ENCODE measurements around the gene CEP78. TPM values are rescaled to one million over a fixed set of nuclear protein-coding genes. Genes with fewer than 3 reads are reported as not detected.
A peak's percentile ranks its signal among the peaks of the same experiment; 100 is the strongest.

The CEP78 gene
- total RNA-seq, 1 donor from 2014 or later: 29.7 TPM

DNA sequence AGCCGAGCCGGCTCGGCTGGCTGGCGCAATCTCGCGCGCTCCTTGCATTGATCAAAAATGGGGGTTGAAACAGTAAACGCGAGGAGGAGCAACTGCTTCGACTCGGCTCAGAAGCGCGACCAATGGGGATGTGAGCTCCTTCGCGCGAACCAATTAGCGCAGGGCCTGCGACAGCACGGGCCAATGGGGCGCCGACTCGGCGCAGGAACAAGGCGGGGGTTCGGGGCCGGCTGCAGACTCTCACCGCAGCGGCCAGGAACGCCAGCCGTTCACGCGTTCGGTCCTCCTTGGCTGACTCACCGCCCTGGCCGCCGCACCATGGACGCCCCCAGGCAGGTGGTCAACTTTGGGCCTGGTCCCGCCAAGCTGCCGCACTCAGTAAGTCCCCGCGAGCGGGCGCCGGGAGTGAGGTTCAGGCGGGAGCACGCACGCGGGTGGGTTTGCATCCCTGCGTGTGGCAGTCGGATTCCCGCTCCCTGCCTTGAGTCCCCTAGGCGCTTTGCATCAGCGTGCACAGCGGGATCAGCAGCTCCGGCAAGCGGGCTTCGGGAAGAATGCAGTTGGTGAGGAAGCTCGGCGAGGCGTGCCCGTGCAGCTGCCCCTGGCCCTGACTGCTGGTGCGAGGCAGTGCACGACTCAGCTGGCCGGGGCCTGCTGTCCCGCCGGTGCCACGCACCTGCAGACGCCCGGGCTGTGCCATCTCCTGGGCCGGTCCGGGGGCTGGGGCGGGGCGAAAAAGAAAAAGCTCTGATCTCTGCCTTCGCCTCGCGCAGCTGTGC, 61.2 kb downstream of the CEP78 start, which contains the start of gene PSAT1:
Gene PSAT1 (plus strand): TSS at position 233 of the 779 bp plus-strand sequence. CDS start 86 bp downstream, at position 319.
- Mint-ChIP-seq H3K27me3 (ENCODE audit: unreplicated experiment) (peaks cover 8% of the 10 kb centered on the region), H3K4me1 (ENCODE audit: low read depth, unreplicated experiment) (peaks cover 14% of the 10 kb centered on the region), H3K27ac (ENCODE audit: unreplicated experiment) (peak within 1 kb of the TSS; percentile 91), H3K9me3 (ENCODE audit: unreplicated experiment) (peaks cover 13% of the 10 kb centered on the region), H3K36me3 (ENCODE audit: unreplicated experiment) (no peaks in the 10 kb centered on the region), H3K4me3 (ENCODE audit: unreplicated experiment) (peak within 1 kb of the TSS; percentile 97)
- peak; percentile 93 for DNase-seq
- TF ChIP-seq, protein P1, sequence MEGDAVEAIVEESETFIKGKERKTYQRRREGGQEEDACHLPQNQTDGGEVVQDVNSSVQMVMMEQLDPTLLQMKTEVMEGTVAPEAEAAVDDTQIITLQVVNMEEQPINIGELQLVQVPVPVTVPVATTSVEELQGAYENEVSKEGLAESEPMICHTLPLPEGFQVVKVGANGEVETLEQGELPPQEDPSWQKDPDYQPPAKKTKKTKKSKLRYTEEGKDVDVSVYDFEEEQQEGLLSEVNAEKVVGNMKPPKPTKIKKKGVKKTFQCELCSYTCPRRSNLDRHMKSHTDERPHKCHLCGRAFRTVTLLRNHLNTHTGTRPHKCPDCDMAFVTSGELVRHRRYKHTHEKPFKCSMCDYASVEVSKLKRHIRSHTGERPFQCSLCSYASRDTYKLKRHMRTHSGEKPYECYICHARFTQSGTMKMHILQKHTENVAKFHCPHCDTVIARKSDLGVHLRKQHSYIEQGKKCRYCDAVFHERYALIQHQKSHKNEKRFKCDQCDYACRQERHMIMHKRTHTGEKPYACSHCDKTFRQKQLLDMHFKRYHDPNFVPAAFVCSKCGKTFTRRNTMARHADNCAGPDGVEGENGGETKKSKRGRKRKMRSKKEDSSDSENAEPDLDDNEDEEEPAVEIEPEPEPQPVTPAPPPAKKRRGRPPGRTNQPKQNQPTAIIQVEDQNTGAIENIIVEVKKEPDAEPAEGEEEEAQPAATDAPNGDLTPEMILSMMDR (IDR thresholded peaks at IDR 0.05; ENCODE audit: partially characterized antibody, unreplicated experiment): no peak

DNA sequence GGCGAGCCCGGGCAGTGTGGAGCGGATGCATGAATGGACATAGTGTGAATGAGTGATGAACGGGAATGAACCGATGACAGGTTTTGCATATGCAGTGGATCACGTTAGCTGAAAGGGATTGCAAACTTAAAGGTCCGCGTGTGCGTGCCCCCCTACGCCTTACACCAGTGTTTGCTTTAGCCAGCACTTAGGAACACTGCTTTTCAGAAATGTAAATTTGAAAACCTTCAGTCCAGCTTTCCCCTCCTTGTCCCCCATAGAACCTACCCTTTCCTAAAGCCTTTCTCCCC, 61.7 kb downstream of the CEP78 start:
- Mint-ChIP-seq H3K27ac (ENCODE audit: unreplicated experiment) (peak overlapping the region; percentile 91), H3K4me3 (ENCODE audit: unreplicated experiment) (peak overlapping the region; percentile 97), H3K9me3 (ENCODE audit: unreplicated experiment) (peaks cover 13% of the 10 kb centered on the region), H3K4me1 (ENCODE audit: low read depth, unreplicated experiment) (peaks cover 13% of the 10 kb centered on the region), H3K27me3 (ENCODE audit: unreplicated experiment) (peaks cover 7% of the 10 kb centered on the region), H3K36me3 (ENCODE audit: unreplicated experiment) (no peaks in the 10 kb centered on the region)
- TF ChIP-seq, protein P1 (IDR thresholded peaks at IDR 0.05; ENCODE audit: partially characterized antibody, unreplicated experiment): no peak
- DNase-seq: no peak

DNA sequence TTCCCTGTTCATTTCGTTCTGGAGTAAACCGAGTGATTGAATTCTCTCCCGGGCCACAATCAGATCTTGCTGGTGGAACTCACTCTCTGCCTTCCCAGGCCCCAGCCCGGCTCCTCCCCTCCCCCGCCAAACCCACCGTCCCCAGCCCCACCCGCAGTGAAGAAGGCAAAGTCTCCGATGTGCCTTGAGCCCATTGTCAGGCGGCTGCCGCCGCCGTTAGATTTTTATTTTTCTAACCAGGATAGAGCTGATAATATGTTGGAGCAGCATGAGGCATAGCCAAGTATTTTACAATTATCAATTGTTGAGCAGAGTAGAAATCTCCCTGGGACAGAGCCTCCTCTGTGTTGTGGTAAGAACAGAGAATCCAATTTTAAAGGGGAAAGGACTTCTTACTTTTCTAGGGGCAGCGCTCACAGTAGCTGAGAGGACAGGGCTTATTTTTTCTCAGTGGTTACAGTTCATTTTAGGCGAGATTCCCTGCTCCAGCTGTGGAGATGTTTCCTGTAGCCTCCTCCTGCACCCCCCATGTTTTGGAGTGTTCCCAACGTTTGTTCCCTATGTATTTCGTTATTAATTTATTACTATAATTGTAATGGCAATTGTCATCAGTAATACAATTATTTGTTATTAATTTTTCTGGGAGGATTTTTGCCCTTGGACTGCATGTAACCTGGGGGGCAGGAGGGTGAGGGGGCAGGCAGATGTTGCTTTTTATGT, 62.3 kb downstream of the CEP78 start:
- H3K27ac Mint-ChIP-seq (ENCODE audit: unreplicated experiment): peak overlapping the region; percentile 91
- H3K36me3 Mint-ChIP-seq (ENCODE audit: unreplicated experiment): no peaks in the 10 kb centered on the region
- H3K4me3 Mint-ChIP-seq (ENCODE audit: unreplicated experiment): peak overlapping the region; percentile 97
- peaks cover 6% of the 10 kb centered on the region for H3K27me3 Mint-ChIP-seq (ENCODE audit: unreplicated experiment)
- peaks cover 13% of the 10 kb centered on the region for H3K4me1 Mint-ChIP-seq (ENCODE audit: low read depth, unreplicated experiment)
- peak; percentile 41 for DNase-seq
- peaks cover 11% of the 10 kb centered on the region for H3K9me3 Mint-ChIP-seq (ENCODE audit: unreplicated experiment)
- TF ChIP-seq, protein P1 (IDR thresholded peaks at IDR 0.05; ENCODE audit: partially characterized antibody, unreplicated experiment): no peak

DNA sequence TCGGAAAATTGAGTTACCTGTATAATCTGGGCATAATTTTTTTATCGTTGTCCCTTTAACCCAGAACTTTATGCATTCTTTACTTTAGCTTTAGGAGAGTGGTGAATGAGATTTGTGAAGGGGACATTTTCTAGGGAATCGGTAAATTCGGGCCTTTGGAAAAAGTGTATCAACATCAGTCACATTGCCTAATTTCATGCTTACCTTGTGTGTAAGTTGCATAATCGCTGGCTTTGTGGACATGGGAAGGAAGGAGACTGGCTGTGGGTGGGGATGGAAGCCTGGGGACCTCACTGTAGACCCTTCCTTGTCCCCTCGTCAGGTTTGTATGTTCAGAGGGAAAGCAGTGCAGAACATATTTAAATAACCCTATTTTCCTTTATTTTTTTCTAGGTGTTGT, 64.3 kb downstream of the CEP78 start:
- Mint-ChIP-seq H3K4me3 (ENCODE audit: unreplicated experiment) (peak overlapping the region; percentile 71), H3K27me3 (ENCODE audit: unreplicated experiment) (peaks cover 6% of the 10 kb centered on the region), H3K27ac (ENCODE audit: unreplicated experiment) (no peak overlapping the region), H3K36me3 (ENCODE audit: unreplicated experiment) (no peaks in the 10 kb centered on the region), H3K9me3 (ENCODE audit: unreplicated experiment) (peaks cover 11% of the 10 kb centered on the region), H3K4me1 (ENCODE audit: low read depth, unreplicated experiment) (peaks cover 13% of the 10 kb centered on the region)
- no peak for DNase-seq
- TF ChIP-seq, protein P1 (IDR thresholded peaks at IDR 0.05; ENCODE audit: partially characterized antibody, unreplicated experiment): no peak

DNA sequence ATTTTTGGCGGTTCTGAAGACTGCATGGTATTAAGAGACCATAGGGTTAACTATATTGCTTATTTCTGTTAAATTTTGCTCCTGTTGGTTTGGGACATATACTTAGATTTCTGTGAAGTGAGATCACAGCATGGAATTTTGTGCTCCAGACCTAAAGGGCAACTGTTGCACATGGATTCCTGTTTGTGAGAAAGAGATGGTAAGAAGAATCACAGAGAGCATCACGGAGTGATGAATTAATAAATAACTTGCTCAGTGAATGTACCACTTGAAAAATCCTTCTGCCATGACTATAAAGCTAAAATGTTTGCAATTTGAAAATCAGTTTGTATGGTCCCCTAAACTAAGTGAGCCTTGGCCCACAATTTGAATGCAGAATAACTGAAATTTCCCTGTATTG, 65.6 kb downstream of the CEP78 start:
- peaks cover 3% of the 10 kb centered on the region for H3K27me3 Mint-ChIP-seq (ENCODE audit: unreplicated experiment)
- H3K36me3 Mint-ChIP-seq (ENCODE audit: unreplicated experiment): peaks cover 4% of the 10 kb centered on the region
- H3K4me3 Mint-ChIP-seq (ENCODE audit: unreplicated experiment): no peak overlapping the region
- H3K4me1 Mint-ChIP-seq (ENCODE audit: low read depth, unreplicated experiment): peaks cover 8% of the 10 kb centered on the region
- H3K9me3 Mint-ChIP-seq (ENCODE audit: unreplicated experiment): peaks cover 7% of the 10 kb centered on the region
- TF ChIP-seq, protein P1 (IDR thresholded peaks at IDR 0.05; ENCODE audit: partially characterized antibody, unreplicated experiment): no peak
- DNase-seq: no peak
- no peak overlapping the region for H3K27ac Mint-ChIP-seq (ENCODE audit: unreplicated experiment)
